CD14-positive monocyte (primary cell): ENCODE data around the gene CCDC149. TPM values are rescaled to one million over a fixed set of nuclear protein-coding genes. Genes with fewer than 3 reads are reported as not detected.

ENCODE experiments used
- DNase-seq, 3 donors: peaks; one replicate each; pipeline ENCODE4 v3.0.0-alpha.2; 2011 to 2022
- H2AFZ ChIP-seq: 2 replicates; pipeline ENCODE4 v1.6.0; 2012; ENCODE audit warnings: mild to moderate bottlenecking, low read depth, low read length, inconsistent platforms; ENCODE audit not compliant: insufficient read depth, poor library complexity, severe bottlenecking
- H3K27ac ChIP-seq, 2 donors: 1 replicate in 1 of 2; 2 replicates in 1 of 2; pipeline ENCODE4 v1.5.1; 2012 to 2013; ENCODE audit warnings: low read length in 2 of 2, control low read depth in 1 of 2, inconsistent platforms in 1 of 2, low read depth in 1 of 2, mild to moderate bottlenecking in 1 of 2
- H3K27me3 ChIP-seq, 2 donors: one replicate each; pipeline versions ENCODE4 v1.6.0 to v1.6.1; 2011 to 2013; ENCODE audit warnings: low read length in 2 of 2; ENCODE audit not compliant: control insufficient read depth in 2 of 2, insufficient read depth in 2 of 2
- H3K36me3 ChIP-seq, 2 donors: replicated peaks in 1 of 2; 1 replicate in 1 of 2; 2 replicates in 1 of 2; pipeline versions ENCODE4 v1.5.1 to v1.6.1; 2012 to 2013; ENCODE audit warnings: low read length in 2 of 2, control low read depth in 1 of 2, inconsistent platforms in 1 of 2, mild to moderate bottlenecking in 1 of 2; ENCODE audit not compliant: insufficient read depth in 2 of 2, control insufficient read depth in 1 of 2
- H3K4me1 ChIP-seq, 2 donors: 1 replicate in 1 of 2; 2 replicates in 1 of 2; pipeline versions ENCODE4 v1.5.1 to v1.6.1; 2012 to 2013; ENCODE audit warnings: low read length in 2 of 2, control low read depth in 1 of 2, inconsistent platforms in 1 of 2, mild to moderate bottlenecking in 1 of 2, moderate library complexity in 1 of 2; ENCODE audit not compliant: insufficient read depth in 2 of 2, control insufficient read depth in 1 of 2
- H3K4me2 ChIP-seq: replicated peaks from 2 replicates; pipeline ENCODE3; 2012; ENCODE audit warnings: low read length, moderate library complexity, mild to moderate bottlenecking; ENCODE audit not compliant: poor library complexity, severe bottlenecking; ENCODE audit errors: extremely low read depth
- H3K4me3 ChIP-seq, 3 experiments: fragments of 200-600 bp in 1 of 3; sonication (generic) in 1 of 3; replicated peaks in 1 of 3; 1 replicate in 2 of 3; 2 replicates in 1 of 3; pipeline ENCODE4 v1.5.1; 2011 to 2013; ENCODE audit warnings: low read length in 3 of 3, mild to moderate bottlenecking in 3 of 3, control low read depth in 2 of 3, low read depth in 2 of 3, inconsistent platforms in 1 of 3, moderate library complexity in 1 of 3
- H3K79me2 ChIP-seq: 2 replicates; pipeline ENCODE4 v1.6.0; 2012; ENCODE audit warnings: mild to moderate bottlenecking, control low read depth, inconsistent platforms, low read length, moderate library complexity; ENCODE audit not compliant: insufficient read depth
- H3K9ac ChIP-seq: 2 replicates; pipeline ENCODE4 v1.6.0; 2017; ENCODE audit warnings: low read length, mild to moderate bottlenecking; ENCODE audit not compliant: insufficient read depth, poor library complexity, severe bottlenecking
- H3K9me3 ChIP-seq, 2 donors: replicated peaks in 1 of 2; 1 replicate in 1 of 2; 2 replicates in 1 of 2; pipeline versions ENCODE4 v1.5.1 to v1.6.1; 2012 to 2013; ENCODE audit warnings: low read length in 2 of 2, control low read depth in 1 of 2; ENCODE audit not compliant: control insufficient read depth in 1 of 2, insufficient read depth in 1 of 2
- H4K20me1 ChIP-seq: 2 replicates; pipeline ENCODE4 v1.6.0; 2012; ENCODE audit warnings: mild to moderate bottlenecking, low read length, control low read depth, moderate library complexity; ENCODE audit not compliant: insufficient read depth
- H3K27ac Mint-ChIP-seq, 7 donors: one replicate each; pipeline ENCODE4 v1.8.0; 2020; ENCODE audit warnings: mild to moderate bottlenecking in 7 of 7, mixed read lengths in 7 of 7, moderate library complexity in 6 of 7, inconsistent platforms in 2 of 7
- H3K27me3 Mint-ChIP-seq, 3 donors: one replicate each; pipeline ENCODE4 v1.8.0; 2021 to 2022; ENCODE audit warnings: low read depth in 3 of 3, mild to moderate bottlenecking in 3 of 3, mixed read lengths in 3 of 3, moderate library complexity in 3 of 3, inconsistent platforms in 1 of 3
- H3K36me3 Mint-ChIP-seq, 2 donors: one replicate each; pipeline ENCODE4 v1.8.0; 2020; ENCODE audit warnings: mixed read lengths in 2 of 2, inconsistent platforms in 1 of 2, mild to moderate bottlenecking in 1 of 2
- H3K4me1 Mint-ChIP-seq: one replicate; pipeline ENCODE4 v1.8.0; 2020; ENCODE audit warnings: mild to moderate bottlenecking, mixed read lengths
- H3K4me3 Mint-ChIP-seq, 2 donors: one replicate each; pipeline ENCODE4 v1.8.0; 2020; ENCODE audit warnings: mild to moderate bottlenecking in 2 of 2, mixed read lengths in 2 of 2, moderate library complexity in 1 of 2
- H3K9me3 Mint-ChIP-seq, 7 donors: one replicate each; pipeline ENCODE4 v1.8.0; 2020 to 2022; ENCODE audit warnings: mixed read lengths in 7 of 7, mild to moderate bottlenecking in 6 of 7, moderate library complexity in 6 of 7, inconsistent platforms in 2 of 7
- WGBS: methylation state at CpG from one replicate; pipeline ENCODE4 v1.1.5; 2013; ENCODE audit warnings: missing lambda C conversion rate; ENCODE audit not compliant: insufficient coverage; 5-methylcytosine and 5-hydroxymethylcytosine counted together
- intact Hi-C, 2 donors: fragments of 100-400 bp; cut with micrococcal nuclease; formaldehyde crosslinking; loops; one replicate each; pipeline versions ENCODE4 v1.15.0 to v1.15.1; 2023
- polyA plus RNA-seq, 3 donors: library from polyadenylated mRNA; depleted of rRNA in 1 of 3; unstranded in 2 of 3; stranded (reverse) in 1 of 3; fragments of 300-500 nt in 2 of 3; fragments of >200 nt in 1 of 3; fragmentation: Illumina TruSeq in 2 of 3; gene quantifications; 1 replicate in 2 of 3; 2 replicates in 1 of 3; pipeline ENCODE4 v1.2.3, GENCODE V29; 2012 to 2021
- TF ChIP-seq, protein P1 (sequence below): fragments of 200-600 bp; IDR thresholded peaks from one replicate; pipeline ENCODE4 v1.8.0; 2022; ENCODE audit warnings: antibody characterized with exemption, mild to moderate bottlenecking

Gene CCDC149
- polyA plus RNA-seq, 3 donors, result 5.5 to 15.8 (median 14.9) TPM

DNA sequence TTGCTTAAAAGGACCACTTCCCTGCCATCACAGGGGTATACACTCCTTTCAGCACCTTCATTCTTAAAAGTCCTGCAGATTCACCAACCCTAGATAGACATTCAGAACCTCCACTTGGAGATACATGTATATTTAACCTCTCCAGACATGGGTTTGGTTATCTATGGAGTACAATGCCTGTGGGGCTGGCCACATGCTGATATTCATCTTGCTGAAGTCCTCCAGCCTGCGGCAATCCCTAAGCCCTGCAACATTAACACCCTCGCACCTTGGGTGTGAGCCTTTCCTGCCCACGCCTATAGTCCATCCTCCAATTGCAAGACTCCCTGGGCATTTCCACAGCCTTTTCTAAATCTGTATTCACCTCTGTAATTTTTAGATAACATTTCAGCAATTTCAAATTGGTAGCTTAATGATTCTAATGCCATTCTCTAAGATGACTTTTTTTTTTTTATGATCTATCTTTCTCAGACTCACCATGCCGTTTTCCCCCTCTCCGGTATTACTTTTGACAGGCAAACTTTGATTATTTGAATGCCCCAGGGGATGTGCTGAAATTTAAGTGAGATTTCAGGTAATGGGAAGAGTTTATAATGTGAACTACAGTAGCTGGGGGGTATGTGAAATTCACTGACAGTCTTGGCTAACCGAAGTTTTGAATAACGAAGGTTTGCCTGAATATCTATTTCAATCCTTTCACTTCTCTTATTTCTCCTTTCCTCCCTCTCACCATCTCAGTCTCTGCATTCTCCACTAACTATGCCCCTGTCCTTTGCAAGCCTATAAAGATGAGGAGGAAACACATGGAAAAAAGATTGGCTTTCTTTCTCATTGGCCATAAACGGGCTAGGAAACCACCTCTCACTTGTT is 24.1 kb downstream of the CCDC149 start:
- Histone ChIP-seq H4K20me1 (peaks cover 3% of the 10 kb centered on the region), H2AFZ (no peak overlapping the region), H3K9me3 (no peaks in the 10 kb centered on the region), H3K79me2 (no peaks in the 10 kb centered on the region), H3K36me3 (peaks cover 3 to 22% of the 10 kb centered on the region in 2 donors), H3K9ac (no peak overlapping the region), H3K27me3 (no peaks in the 10 kb centered on the region), H3K4me2 (no peak overlapping the region), H3K4me3 (no peak overlapping the region), H3K4me1 (peaks cover 0 to 4% of the 10 kb centered on the region in 2 donors), H3K27ac (no peak overlapping the region)
- H3K36me3 Mint-ChIP-seq, result peaks cover 34 to 48% of the 10 kb centered on the region in 2 donors
- intact Hi-C loops, result no loop called here
- H3K4me1 Mint-ChIP-seq, result peaks cover 29% of the 10 kb centered on the region
- H3K4me3 Mint-ChIP-seq, result no peak overlapping the region
- peak overlapping the region in 3 of 7 donors; percentile 33 to 63 (median 62) for H3K27ac Mint-ChIP-seq
- no peaks in the 10 kb centered on the region for H3K9me3 Mint-ChIP-seq
- TF ChIP-seq, protein P1, sequence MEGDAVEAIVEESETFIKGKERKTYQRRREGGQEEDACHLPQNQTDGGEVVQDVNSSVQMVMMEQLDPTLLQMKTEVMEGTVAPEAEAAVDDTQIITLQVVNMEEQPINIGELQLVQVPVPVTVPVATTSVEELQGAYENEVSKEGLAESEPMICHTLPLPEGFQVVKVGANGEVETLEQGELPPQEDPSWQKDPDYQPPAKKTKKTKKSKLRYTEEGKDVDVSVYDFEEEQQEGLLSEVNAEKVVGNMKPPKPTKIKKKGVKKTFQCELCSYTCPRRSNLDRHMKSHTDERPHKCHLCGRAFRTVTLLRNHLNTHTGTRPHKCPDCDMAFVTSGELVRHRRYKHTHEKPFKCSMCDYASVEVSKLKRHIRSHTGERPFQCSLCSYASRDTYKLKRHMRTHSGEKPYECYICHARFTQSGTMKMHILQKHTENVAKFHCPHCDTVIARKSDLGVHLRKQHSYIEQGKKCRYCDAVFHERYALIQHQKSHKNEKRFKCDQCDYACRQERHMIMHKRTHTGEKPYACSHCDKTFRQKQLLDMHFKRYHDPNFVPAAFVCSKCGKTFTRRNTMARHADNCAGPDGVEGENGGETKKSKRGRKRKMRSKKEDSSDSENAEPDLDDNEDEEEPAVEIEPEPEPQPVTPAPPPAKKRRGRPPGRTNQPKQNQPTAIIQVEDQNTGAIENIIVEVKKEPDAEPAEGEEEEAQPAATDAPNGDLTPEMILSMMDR, result no peak
- no peak for DNase-seq
- H3K27me3 Mint-ChIP-seq, result no peaks in the 10 kb centered on the region
- WGBS, result 83% methylated on average over 4 of the region's 8 CpGs

DNA sequence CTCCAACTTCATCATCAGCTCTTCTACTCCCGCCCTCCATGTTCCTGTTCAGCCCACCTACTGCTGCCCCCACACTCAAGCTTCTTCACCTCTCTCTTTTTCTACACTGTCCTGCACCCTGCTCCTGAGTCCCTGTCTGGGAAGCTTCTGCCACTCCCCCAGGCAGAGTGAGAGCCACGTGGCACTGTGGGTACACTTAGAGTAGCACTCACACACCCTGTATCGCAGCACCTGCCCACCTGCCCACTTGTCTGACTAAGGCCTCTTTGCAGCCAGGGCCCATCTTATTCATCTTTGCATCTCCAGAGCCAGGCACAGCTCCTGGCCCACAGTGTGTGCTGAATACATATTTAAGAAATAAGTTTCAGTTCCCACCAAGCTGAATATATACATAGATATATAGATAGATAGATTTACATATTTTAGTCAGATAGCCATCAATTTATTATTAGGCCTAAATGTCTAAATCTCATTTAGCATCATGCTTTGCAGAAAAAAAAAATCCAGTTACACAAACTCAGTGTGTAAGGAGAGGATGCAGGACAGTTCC is 24.9 kb downstream of the CCDC149 start:
- TF ChIP-seq, protein P1, result no peak
- Histone ChIP-seq H3K79me2 (no peaks in the 10 kb centered on the region), H3K36me3 (peaks cover 3 to 22% of the 10 kb centered on the region in 2 donors), H3K4me3 (no peak overlapping the region), H3K9me3 (no peaks in the 10 kb centered on the region), H4K20me1 (peaks cover 3% of the 10 kb centered on the region), H3K27ac (no peak overlapping the region), H3K27me3 (no peaks in the 10 kb centered on the region), H2AFZ (no peak overlapping the region), H3K4me2 (no peak overlapping the region), H3K4me1 (peaks cover 0 to 4% of the 10 kb centered on the region in 2 donors), H3K9ac (no peak overlapping the region)
- Mint-ChIP-seq H3K36me3 (peaks cover 34 to 45% of the 10 kb centered on the region in 2 donors), H3K9me3 (no peaks in the 10 kb centered on the region), H3K27me3 (no peaks in the 10 kb centered on the region), H3K27ac (peak overlapping the region in 1 of 7 donors; percentile 6), H3K4me1 (peaks cover 29% of the 10 kb centered on the region), H3K4me3 (no peak overlapping the region)
- no peak for DNase-seq
- intact Hi-C loops, result no loop called here
- 90% methylated on average over 3 of the region's 3 CpGs for WGBS
